ENCODE data around the gene DGKH.
"Not testable (repeated sequence)": the region's sequence is repeated elsewhere in the genome, so short reads cannot be mapped to it uniquely, and the experiment has no call there.

Gene DGKH

DNA sequence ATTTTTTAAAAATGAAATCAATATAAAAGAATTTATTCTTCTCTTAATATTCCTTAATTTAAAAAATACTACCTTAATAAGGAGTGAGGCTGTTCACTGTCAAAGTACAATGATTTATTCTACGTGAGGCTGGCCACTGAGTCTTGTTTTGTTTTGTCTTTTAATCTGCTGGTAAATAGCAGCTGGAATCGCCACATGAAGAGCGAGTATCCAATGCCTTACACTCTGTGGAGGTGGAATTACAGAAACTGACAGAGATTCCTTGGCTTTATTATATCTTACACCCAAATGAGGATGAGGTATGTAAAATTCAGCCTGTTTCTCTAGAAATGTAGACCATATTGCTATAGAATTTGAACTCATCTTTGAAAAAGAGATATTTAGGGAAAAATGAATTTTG lies 170.6 kb downstream of the DGKH start:
- H3K4me3 ChIP-seq (ENCODE audit: low read depth, low read length) = no peak overlapping the region
- DNase-seq = no peak
- H3K27ac ChIP-seq = no peak overlapping the region
- H3K9me3 ChIP-seq (ENCODE audit: severe bottlenecking) = no peaks in the 10 kb centered on the region
- no peaks in the 10 kb centered on the region for H3K27me3 ChIP-seq (ENCODE audit: insufficient read depth, low read depth, severe bottlenecking)
- TF ChIP-seq, protein P1, sequence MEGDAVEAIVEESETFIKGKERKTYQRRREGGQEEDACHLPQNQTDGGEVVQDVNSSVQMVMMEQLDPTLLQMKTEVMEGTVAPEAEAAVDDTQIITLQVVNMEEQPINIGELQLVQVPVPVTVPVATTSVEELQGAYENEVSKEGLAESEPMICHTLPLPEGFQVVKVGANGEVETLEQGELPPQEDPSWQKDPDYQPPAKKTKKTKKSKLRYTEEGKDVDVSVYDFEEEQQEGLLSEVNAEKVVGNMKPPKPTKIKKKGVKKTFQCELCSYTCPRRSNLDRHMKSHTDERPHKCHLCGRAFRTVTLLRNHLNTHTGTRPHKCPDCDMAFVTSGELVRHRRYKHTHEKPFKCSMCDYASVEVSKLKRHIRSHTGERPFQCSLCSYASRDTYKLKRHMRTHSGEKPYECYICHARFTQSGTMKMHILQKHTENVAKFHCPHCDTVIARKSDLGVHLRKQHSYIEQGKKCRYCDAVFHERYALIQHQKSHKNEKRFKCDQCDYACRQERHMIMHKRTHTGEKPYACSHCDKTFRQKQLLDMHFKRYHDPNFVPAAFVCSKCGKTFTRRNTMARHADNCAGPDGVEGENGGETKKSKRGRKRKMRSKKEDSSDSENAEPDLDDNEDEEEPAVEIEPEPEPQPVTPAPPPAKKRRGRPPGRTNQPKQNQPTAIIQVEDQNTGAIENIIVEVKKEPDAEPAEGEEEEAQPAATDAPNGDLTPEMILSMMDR (IDR thresholded peaks at IDR 0.05; ENCODE audit: low read depth, low read length) = no peak
- no peaks in the 10 kb centered on the region for H3K36me3 ChIP-seq

DNA sequence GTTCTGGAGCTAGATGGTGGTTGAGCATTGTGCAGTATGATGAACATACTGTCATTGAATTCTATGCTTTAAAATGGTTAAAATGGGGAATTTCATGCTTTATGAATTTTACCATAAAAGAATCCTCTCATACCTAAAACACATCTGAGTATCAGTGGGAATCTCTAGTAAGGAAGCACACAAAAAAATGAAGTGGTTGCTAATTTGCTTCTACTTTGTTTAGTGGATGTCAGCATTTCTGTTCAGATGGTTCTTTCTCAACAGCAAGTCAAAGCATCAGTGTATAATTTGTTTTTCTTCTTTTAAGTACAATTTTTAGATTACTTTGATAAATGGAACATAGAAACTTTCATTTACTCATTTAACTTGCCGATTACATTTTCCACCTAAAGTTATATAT lies 171.4 kb downstream of the DGKH start:
- TF ChIP-seq, protein P1 (IDR thresholded peaks at IDR 0.05; ENCODE audit: low read depth, low read length) = no peak
- DNase-seq = no peak
- H3K27ac ChIP-seq = no peak overlapping the region
- H3K9me3 ChIP-seq (ENCODE audit: severe bottlenecking) = no peaks in the 10 kb centered on the region
- no peaks in the 10 kb centered on the region for H3K36me3 ChIP-seq
- no peaks in the 10 kb centered on the region for H3K27me3 ChIP-seq (ENCODE audit: insufficient read depth, low read depth, severe bottlenecking)
- no peak overlapping the region for H3K4me3 ChIP-seq (ENCODE audit: low read depth, low read length)

DNA sequence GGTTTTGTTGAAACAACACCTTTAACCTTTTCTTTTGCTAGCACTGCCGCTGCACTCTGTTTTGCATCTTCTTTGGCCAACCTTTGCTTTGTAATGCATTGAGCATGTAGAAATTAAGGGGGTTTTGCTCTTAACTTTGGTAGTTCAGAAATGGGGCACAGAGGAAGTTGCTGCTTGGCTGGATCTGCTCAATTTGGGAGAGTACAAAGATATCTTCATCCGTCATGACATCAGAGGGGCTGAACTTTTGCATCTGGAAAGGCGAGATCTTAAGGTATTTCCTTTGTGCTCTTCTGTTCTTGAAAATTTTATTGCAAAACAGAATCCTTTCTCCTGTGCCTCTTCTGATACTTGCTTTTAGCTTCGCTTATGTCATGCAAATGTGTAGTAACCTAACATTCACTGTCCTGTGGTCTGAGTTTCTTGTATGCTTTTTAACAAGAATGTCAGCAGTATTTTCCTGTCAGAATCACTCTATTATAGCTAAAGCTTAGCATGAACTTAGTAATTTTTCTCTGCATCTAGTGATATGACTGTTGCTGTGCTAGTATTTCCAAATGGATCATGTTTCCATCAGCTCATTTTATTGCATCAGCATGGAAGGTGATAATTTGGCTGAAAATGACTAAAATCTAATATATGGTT lies 172.8 kb downstream of the DGKH start:
- Histone ChIP-seq H3K4me3 (ENCODE audit: low read depth, low read length) (no peak overlapping the region), H3K36me3 (no peaks in the 10 kb centered on the region), H3K27me3 (ENCODE audit: insufficient read depth, low read depth, severe bottlenecking) (no peaks in the 10 kb centered on the region), H3K9me3 (ENCODE audit: severe bottlenecking) (no peaks in the 10 kb centered on the region), H3K27ac (no peak overlapping the region)
- TF ChIP-seq, protein P1 (IDR thresholded peaks at IDR 0.05; ENCODE audit: low read depth, low read length) = no peak
- no peak for DNase-seq

DNA sequence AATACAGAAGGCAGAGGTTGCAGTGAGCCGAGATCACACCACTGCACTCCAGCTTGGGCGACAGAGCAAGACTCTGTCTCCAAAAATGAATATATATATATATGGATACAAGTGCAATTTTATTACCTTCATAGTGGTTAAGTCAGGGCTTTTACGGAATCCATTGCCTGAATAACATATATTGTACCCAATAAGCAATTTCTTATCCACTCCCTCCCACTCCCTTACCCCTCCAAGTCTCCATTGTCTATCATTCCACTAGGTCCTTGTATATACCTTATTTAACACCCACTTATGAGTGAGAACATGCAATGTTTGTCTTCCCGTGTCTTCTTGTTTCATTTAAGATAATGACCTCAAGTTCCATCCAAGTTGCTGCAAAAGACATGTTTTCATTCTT lies 175.2 kb downstream of the DGKH start:
- DNase-seq = no peak
- Histone ChIP-seq H3K27me3 (ENCODE audit: insufficient read depth, low read depth, severe bottlenecking) (no peaks in the 10 kb centered on the region), H3K4me3 (ENCODE audit: low read depth, low read length) (no peak overlapping the region), H3K9me3 (ENCODE audit: severe bottlenecking) (no peaks in the 10 kb centered on the region), H3K36me3 (no peaks in the 10 kb centered on the region), H3K27ac (no peak overlapping the region)
- TF ChIP-seq, protein P1 (IDR thresholded peaks at IDR 0.05; ENCODE audit: low read depth, low read length) = no peak

DNA sequence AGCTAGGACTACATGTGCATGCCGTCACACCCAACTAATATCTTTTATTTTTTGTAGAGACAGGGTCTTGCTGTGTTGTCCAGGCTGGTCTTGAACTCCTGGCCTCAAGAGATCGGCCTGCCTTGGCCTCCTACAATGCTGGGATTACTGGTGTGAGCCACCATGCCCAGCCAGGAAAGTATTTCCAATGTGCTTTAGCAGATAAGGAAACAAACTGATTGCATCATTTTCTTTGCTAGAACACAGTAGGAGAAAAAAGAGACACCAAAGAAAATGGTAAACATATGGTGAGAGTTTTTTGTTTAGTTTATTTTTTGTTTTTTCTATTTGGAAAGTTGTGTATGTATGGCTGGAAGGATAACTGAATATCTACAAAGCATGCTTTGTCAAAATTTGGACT lies 176.6 kb downstream of the DGKH start:
- TF ChIP-seq, protein P1 (IDR thresholded peaks at IDR 0.05; ENCODE audit: low read depth, low read length) = no peak
- no peak overlapping the region for H3K4me3 ChIP-seq (ENCODE audit: low read depth, low read length)
- H3K36me3 ChIP-seq = no peaks in the 10 kb centered on the region
- no peaks in the 10 kb centered on the region for H3K9me3 ChIP-seq (ENCODE audit: severe bottlenecking)
- no peak overlapping the region for H3K27ac ChIP-seq
- H3K27me3 ChIP-seq (ENCODE audit: insufficient read depth, low read depth, severe bottlenecking) = no peaks in the 10 kb centered on the region
- DNase-seq = no peak

DNA sequence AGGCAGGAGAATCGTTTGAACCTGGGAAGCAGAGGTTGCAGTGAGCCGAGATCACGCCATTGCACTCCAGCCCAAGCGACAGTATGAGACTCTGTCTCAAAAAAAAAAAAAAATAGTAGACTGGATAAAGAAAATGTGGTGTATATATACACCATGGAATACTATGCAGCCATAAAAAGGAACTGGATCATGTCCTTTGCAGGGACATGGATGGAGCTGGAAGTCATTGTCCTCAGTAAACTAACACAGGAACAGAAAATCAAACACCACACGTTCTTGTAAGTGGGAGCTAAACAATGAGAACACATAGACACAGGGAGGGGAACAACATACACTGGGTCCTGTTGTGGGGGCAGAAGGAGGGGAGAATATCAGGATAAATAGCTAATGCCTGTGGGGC lies 178.3 kb downstream of the DGKH start:
- not testable (repeated sequence) for H3K4me3 ChIP-seq (ENCODE audit: low read depth, low read length); H3K36me3 ChIP-seq; H3K9me3 ChIP-seq (ENCODE audit: severe bottlenecking); H3K27me3 ChIP-seq (ENCODE audit: insufficient read depth, low read depth, severe bottlenecking); DNase-seq; H3K27ac ChIP-seq
